KMS-11 (cell line): ENCODE data around the gene IGFBP3.

Source experiments
- H2AFZ ChIP-seq: fragments of 200-600 bp; sonication (generic); 2 replicates; pipeline ENCODE4 v1.6.1; 2016; ENCODE audit warnings: antibody characterized with exemption, mixed run types, low read depth
- H3K27ac ChIP-seq: fragments of 200-600 bp; sonication (generic); 2 replicates; pipeline ENCODE4 v1.6.1; 2016; ENCODE audit warnings: mild to moderate bottlenecking, mixed run types
- H3K27me3 ChIP-seq: fragments of 200-600 bp; sonication (generic); 2 replicates; pipeline ENCODE4 v1.6.1; 2017; ENCODE audit warnings: mild to moderate bottlenecking, low read depth, mixed run types, moderate library complexity; ENCODE audit not compliant: insufficient read depth
- H3K36me3 ChIP-seq: fragments of 200-600 bp; sonication (generic); 2 replicates; pipeline ENCODE4 v1.6.1; 2017; ENCODE audit warnings: mild to moderate bottlenecking, mixed run types; ENCODE audit not compliant: insufficient read depth
- H3K4me1 ChIP-seq: fragments of 200-600 bp; sonication (generic); 2 replicates; pipeline ENCODE4 v1.6.1; 2016; ENCODE audit warnings: mild to moderate bottlenecking, low read depth, mixed run types; ENCODE audit not compliant: poor library complexity, severe bottlenecking
- H3K4me2 ChIP-seq: fragments of 200-600 bp; sonication (generic); 2 replicates; pipeline ENCODE4 v1.7.0; 2016; ENCODE audit warnings: mild to moderate bottlenecking, mixed run types
- H3K4me3 ChIP-seq: fragments of 200-600 bp; sonication (generic); IDR thresholded peaks from 2 replicates; pipeline ENCODE4 v1.6.1; 2017; ENCODE audit warnings: low read depth, low read length, mixed read lengths; ENCODE audit not compliant: insufficient read depth
- H3K79me2 ChIP-seq: fragments of 200-600 bp; sonication (generic); 2 replicates; pipeline ENCODE4 v1.6.1; 2016; ENCODE audit warnings: low read depth, mixed run types; ENCODE audit not compliant: insufficient read depth
- H3K9ac ChIP-seq: fragments of 200-600 bp; sonication (generic); 2 replicates; pipeline ENCODE4 v1.6.1; 2016; ENCODE audit warnings: mild to moderate bottlenecking, mixed run types
- H4K20me1 ChIP-seq: fragments of 200-600 bp; sonication (generic); 2 replicates; pipeline ENCODE4 v1.6.1; 2016; ENCODE audit warnings: mild to moderate bottlenecking, mixed run types; ENCODE audit not compliant: insufficient read depth
- TF ChIP-seq, protein P1 (sequence below): fragments of 200-600 bp; sonication (generic); conservative IDR thresholded peaks from 2 replicates; pipeline ENCODE4 v1.6.1; 2017; ENCODE audit warnings: low read depth, mild to moderate bottlenecking, antibody characterized with exemption, low read length, moderate library complexity, mixed read lengths

Gene IGFBP3

DNA sequence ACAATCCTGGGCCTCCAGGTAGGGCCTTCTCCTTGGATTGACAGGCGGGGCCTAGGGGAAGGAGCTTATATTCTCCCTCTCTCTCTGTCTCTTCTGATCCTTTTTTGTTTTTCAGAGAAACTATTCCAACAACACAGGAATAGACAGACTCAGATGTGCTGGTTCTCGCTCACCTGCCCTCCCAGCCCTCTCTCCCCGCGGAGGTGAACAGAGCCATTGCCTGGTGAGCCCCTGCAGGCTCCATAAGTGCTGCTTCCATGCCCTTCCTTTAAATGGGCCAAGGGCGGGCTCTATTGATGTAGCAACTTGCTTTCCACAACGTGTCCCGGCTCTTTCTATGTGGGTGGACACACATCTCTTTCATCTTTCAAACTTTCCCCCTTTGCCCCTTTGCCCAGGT lies 47.2 kb upstream of the IGFBP3 start:
- Histone ChIP-seq H3K9ac (no peak overlapping the region), H3K36me3 (no peaks in the 10 kb centered on the region), H3K4me2 (no peak overlapping the region), H3K79me2 (no peaks in the 10 kb centered on the region), H3K4me3 (no peak overlapping the region), H2AFZ (no peak overlapping the region), H3K4me1 (no peaks in the 10 kb centered on the region), H3K27me3 (no peaks in the 10 kb centered on the region), H3K27ac (no peak overlapping the region), H4K20me1 (no peaks in the 10 kb centered on the region)
- TF ChIP-seq, protein P1, sequence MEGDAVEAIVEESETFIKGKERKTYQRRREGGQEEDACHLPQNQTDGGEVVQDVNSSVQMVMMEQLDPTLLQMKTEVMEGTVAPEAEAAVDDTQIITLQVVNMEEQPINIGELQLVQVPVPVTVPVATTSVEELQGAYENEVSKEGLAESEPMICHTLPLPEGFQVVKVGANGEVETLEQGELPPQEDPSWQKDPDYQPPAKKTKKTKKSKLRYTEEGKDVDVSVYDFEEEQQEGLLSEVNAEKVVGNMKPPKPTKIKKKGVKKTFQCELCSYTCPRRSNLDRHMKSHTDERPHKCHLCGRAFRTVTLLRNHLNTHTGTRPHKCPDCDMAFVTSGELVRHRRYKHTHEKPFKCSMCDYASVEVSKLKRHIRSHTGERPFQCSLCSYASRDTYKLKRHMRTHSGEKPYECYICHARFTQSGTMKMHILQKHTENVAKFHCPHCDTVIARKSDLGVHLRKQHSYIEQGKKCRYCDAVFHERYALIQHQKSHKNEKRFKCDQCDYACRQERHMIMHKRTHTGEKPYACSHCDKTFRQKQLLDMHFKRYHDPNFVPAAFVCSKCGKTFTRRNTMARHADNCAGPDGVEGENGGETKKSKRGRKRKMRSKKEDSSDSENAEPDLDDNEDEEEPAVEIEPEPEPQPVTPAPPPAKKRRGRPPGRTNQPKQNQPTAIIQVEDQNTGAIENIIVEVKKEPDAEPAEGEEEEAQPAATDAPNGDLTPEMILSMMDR, result no peak

GRCh38 chr7:45967591-45968157 lies 46.6 kb upstream of the IGFBP3 start:
- Histone ChIP-seq H3K36me3 (no peaks in the 10 kb centered on the region), H3K79me2 (no peaks in the 10 kb centered on the region), H4K20me1 (no peaks in the 10 kb centered on the region), H3K27ac (no peak overlapping the region), H3K4me2 (no peak overlapping the region), H3K27me3 (no peaks in the 10 kb centered on the region), H3K9ac (no peak overlapping the region), H3K4me1 (no peaks in the 10 kb centered on the region), H2AFZ (no peak overlapping the region), H3K4me3 (no peak overlapping the region)
- TF ChIP-seq, protein P1, result no peak

DNA sequence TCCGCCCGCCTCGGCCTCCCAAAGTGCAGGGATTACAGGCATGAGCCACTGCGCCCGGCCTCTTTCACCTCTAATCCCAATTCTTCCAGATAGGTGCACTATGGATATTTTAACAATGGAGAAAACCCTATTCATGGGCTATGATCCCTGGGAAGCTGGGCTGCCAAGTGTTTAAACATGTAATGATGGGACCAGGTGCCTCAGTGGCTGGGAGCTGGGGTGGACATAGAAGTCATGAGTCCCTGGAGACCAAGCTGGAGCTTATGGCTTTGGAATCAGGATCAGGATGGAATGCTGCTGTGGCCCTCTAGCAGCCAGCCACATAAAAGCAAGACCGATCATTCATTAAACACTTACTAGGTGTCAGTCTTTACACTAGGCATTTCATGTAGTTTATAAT lies 41.8 kb upstream of the IGFBP3 start:
- Histone ChIP-seq H3K27me3 (no peaks in the 10 kb centered on the region), H3K79me2 (no peaks in the 10 kb centered on the region), H3K4me1 (no peaks in the 10 kb centered on the region), H3K9ac (no peak overlapping the region), H2AFZ (no peak overlapping the region), H3K27ac (no peak overlapping the region), H3K36me3 (no peaks in the 10 kb centered on the region), H4K20me1 (no peaks in the 10 kb centered on the region), H3K4me3 (no peak overlapping the region), H3K4me2 (no peak overlapping the region)
- TF ChIP-seq, protein P1, result no peak

DNA sequence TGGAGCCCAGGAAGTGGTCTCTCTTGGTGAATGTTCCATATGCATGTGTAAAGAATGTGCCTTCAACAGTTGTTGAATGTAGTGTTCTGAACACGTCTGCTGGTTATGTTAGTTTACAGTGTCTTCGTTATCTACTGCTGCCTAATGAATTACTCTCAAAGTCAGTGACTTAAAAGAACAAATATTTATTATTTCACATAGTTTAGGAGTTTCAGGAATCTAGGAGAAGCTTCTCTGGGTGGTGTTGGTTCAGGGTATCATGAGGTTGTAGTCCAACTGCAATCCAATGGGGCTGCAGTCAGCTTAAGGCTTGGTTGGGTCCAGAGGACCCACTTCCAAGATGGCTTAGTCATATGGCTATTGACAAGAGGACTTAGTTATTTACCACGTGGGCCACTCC lies 36.6 kb upstream of the IGFBP3 start:
- Histone ChIP-seq H3K4me2 (no peak overlapping the region), H3K27me3 (no peaks in the 10 kb centered on the region), H3K36me3 (no peaks in the 10 kb centered on the region), H3K9ac (no peak overlapping the region), H3K79me2 (no peaks in the 10 kb centered on the region), H3K4me3 (no peak overlapping the region), H2AFZ (no peak overlapping the region), H4K20me1 (no peaks in the 10 kb centered on the region), H3K27ac (no peak overlapping the region), H3K4me1 (no peaks in the 10 kb centered on the region)
- TF ChIP-seq, protein P1, result no peak
